GM21423 (cell line): Measurements from ENCODE around the gene PRIM2.
"Not testable (repeated sequence)": the region's sequence is repeated elsewhere in the genome, so short reads cannot be mapped to it uniquely, and the experiment has no call there.

ENCODE experiments used
- ATAC-seq: cut with Tn5 transposase; IDR thresholded peaks from one replicate; pipeline ENCODE4 v1.9.1; 2021; ENCODE audit warnings: mild to moderate bottlenecking, moderate library complexity; ENCODE audit not compliant: unreplicated experiment

PRIM2 gene

DNA sequence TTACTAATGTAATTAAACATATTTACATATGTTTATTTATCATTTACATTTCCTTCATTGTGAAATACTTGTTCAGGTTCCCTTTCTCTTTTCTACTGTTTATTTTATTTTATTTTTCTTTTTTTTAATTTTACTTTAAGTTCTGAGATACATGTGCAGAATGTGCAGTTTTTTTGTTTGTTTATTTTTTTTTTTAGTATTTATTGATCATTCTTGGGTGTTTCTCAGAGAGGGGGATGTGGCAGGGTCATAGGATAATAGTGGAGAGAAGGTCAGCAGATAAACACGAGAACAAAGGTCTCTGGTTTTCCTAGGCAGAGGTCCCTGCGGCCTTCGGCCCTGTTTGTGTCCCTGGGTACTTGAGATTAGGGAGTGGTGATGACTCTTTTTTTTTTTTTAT lies 8.7 kb upstream of the PRIM2 start:
- not testable (repeated sequence) for ATAC-seq

DNA sequence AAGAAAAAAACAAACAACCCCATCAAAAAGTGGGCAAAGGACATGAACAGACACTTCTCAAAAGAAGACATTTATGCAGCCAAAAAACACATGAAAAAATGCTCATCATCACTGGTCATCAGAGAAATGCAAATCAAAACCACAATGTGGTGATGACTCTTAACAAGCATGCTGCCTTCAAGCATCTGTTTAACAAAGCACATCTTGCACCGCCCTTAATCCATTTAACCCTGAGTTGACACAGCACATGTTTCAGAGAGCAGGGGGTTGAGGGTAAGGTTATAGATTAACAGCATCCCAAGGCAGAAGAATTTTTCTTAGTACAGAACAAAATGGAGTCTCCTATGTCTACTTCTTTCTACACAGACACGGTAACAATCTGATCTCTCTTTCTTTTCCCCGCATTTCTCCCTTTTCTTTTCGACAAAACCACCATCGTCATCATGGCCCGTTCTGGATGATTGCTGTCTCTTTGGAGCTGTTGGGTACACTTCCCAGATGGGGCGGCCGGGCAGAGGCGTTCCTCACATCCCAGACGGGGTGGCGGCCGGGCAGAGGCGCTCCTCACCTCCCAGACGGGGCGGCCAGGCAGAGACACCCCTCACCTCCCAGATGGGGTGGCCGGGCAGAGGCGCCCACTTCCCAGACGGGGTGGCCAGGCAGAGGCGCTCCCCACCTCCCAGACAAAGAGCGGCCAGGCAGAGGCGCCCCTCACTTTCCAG lies 7.2 kb upstream of the PRIM2 start:
- not testable (repeated sequence) for ATAC-seq

DNA sequence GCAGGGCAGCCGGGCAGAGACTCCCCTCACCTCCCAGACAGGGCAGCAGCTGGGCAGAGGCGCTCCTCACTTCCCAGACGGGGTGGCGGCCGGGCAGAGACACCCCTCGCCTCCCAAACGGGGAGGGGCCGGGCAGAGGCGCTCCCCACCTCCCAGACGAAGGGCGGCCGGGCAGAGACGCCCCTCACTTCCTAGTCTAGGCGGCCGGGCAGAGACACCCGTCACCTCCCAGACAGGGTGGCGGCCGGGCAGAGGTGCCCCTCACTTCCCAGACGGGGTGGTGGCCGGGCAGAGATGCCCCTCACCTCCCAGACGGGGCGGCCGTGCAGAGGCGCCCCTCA lies 6.6 kb upstream of the PRIM2 start:
- no peak for ATAC-seq

DNA sequence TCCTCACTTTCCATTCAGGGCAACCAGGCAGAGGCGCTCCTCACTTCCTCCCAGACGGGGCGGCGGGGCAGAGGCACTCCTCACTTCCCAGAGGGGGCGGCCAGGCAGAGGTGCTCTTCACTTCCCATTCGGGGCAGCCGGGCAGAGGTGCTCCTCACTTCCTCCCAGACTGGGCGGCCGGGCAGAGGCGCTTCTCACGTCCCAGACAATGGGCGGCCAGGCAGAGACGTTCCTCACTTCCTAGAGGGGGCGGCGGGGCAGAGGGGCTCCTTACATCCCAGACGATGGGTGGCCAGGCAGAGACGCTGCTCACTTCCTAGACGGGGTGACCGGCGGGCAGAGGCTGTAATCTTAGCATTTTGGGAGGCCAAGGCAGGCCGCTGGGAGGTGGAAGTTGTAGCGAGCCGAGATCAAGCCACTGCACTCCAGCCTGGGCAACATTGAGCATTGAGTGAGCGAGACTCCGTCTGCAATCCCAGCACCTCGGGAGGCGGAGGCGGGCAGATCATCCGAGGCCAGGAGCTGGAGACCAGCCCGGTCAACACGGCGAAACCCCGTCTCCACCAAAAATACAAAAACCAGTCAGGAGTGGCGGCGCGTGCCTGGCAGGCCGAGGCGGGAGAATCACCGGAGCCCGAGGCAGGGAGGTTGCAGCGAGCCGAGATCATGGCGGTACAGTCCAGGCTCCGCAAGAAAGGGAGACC lies 6.0 kb upstream of the PRIM2 start:
- ATAC-seq, result not testable (repeated sequence)

DNA sequence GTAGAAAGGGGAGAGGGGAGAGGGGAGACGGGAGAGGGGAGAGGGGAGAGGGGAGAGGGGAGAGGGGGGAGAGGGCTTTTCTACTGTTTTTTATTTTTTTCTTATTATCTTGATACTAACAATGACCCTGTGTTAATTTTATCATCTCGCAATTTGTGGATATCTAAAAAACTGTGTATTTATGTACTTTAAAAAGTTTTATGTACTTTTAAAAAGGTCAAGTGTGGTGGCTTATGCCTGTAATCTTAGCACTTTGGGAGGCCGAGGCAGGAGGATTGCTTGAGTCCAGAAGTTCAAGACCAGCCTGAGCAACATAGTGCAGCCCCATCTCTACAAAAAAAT lies 5.5 kb upstream of the PRIM2 start:
- no peak for ATAC-seq

DNA sequence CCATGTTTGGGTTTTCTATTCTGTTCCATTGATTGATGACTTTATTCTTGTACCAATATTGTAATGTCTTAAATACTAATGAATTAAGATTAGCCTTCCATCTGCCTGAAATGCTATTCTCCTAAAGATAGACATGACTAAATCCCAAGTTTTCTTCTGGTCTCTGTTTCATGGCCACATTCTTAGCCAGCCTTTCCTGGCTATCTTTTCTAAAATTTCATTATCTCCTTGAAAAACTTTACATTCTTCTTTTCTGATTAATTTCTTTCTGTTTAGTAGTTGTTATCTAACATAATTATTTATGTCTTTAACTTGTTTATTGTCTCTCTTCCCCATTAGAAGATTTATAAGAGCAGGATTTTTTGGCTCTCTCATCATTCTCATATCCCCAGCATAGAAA lies 4.4 kb upstream of the PRIM2 start:
- ATAC-seq, result no peak

DNA sequence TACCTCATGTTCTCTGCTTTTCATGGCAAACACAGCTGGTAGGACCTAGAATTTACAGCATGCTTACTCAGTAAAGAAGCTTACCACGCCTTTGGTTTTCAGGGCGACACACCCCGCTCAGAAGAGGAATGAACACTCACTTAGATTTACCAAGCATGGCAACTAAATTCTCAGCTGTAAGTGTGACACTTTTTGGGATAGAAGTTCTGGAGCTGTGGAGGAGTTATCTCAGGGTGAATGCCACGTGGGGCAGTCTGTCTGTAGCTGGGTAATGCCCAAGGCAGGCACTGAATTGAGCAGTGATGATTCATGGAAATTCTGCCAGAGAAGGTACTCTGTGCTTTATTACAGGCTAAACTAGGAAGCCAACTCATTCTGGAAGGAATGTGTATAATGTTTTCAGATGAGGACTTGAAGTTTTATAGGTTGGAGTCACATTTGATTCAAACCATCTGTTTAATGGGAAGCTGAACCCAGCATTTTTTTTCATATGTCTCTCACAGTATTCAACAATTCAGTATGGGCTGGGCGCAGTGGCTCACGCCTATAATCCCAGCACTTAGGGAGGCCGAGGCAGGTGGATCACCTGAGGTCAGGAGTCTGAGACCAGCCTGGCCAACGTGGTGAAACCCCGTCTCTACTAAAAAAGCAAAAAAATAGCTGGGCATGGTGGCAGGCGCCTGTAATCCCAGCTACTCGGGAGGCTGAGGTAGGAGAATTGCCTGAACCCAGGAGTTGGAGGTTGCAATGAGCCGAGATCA lies 3.5 kb upstream of the PRIM2 start:
- no peak for ATAC-seq

DNA sequence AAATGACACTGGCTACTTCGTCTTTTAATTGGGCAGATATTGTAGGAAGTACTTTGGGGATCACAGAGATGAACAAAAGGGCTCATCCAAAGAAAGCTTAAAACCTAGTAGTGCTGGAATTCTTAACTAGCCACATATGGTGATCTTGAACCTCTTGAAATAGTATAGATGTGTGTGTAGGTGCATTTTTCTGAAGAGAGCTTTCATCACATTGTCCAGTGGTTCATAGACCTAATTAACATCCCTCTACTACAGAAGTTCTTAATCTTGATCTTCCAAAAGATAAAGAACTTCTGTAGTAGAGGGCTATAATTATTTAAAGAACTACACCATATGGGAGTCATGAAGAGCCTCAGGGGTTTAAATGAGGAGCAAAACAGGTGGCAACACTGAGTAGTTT lies 2.3 kb upstream of the PRIM2 start:
- ATAC-seq, result no peak

DNA sequence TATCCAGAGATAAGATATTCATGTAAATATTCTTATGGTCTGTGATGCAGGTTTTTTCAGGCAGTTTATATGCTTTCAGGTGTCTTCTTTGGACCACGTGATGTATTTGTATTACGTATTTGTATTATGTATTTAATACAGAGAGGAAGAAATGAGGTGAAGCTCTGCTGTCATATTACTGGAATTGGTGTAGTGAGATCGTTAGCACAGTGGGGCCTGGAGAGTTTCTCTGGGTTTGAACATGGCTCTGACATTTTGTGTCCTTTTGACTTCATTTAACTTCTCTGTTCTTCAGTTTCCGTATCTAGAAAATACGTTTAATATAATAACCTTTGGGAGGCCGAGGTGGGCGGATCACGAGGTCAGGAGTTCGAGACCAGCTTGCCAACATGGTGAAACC lies 1.6 kb upstream of the PRIM2 start:
- ATAC-seq, result no peak

DNA sequence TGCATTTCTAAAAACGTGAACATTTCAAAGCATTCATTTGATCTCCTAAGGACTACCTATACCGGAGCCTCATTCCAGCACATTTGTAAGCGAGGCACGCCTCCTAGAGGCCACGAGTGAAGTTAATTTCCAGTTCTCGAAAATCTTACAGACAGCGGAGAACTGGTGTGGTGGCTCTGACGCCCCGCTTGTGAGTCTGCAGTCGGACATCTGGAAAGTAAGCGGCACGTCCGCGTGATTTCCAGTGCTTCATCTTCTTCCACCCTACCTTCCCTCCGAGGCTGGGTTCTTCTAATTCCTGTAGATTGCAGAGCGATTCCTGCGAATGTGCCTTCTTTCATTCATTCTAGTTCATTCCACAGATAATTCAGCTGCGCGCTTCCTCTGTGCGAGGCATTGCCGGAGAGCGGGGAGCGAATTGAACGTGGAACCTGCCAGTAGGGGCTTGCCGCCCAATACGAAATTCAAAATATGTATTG lies 810 bp upstream of the PRIM2 start:
- peak; percentile 86 for ATAC-seq

DNA sequence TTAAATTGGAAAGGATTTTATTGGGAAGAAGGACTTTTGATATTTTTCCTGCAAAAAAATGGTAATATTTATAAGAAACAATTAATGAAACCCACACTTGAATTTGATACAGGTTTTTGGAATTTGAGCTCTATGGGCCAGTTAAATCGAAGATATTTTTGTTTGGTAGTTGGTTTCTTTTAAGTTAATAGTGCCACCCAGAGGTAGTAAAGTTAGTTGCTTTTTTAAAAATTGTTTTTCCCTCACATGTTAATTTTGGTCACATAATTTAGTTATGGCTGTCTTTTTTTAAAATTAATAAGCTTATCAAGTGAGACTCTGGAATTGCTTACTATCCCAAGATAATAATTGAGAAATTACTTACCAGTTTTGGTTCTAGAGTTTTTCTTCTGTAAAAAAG lies 7.1 kb downstream of the PRIM2 start:
- no peak for ATAC-seq

DNA sequence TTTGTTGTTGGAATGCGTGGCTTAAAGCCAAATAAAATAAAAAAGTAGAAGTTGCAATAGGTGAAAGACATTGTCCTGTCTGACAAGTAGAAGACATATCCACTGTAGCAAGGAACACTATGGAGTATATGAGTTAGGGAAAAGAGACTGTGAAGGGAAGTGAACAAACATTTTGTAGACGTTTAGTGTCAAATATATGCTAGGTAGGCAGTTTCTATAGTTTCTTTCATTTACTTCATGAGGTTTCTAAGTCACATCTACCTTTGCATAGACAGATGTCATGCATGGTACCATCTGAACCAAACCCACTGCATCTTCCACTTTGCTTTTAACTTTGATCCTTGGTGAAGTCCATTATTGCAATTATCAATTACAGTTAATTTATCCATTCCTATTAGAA lies 9.9 kb downstream of the PRIM2 start:
- ATAC-seq, result no peak

DNA sequence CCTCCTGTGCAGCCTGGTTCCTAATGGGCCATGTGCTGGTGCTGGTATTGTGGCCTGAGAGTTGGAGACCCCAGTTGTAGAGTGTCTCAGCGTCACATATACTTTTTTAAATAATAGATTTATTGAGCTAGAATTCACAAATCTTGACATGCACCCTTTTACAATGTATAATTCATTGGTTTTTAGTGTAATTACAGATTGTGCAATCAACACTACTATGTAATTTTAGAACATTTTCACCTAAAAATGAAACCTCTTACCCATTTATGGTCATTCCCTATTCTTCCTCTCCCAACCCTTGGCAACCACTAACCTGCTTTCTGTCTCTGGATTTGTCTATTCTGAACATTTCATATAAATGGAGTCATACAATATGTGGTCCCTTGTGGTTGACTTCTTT lies 10.6 kb downstream of the PRIM2 start:
- ATAC-seq, result no peak

DNA sequence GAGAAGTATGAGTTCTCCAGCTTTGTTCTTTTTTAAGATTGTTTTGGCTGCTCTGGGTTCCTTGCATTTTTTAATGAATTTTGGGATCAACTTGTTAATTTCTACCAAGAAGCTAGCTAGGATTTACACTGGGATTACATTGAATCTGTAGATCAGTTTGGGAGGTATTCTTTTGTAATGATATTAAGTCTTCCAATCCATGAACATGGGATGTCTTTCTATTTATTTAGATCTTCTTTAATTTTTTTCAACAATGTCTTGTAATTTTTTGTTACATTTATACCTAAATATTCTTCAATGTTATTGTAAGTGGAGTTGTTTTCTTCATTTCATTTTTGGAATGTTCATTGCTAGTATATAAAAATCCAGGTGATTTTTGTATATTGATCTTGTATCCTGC lies 12.5 kb downstream of the PRIM2 start:
- no peak for ATAC-seq

DNA sequence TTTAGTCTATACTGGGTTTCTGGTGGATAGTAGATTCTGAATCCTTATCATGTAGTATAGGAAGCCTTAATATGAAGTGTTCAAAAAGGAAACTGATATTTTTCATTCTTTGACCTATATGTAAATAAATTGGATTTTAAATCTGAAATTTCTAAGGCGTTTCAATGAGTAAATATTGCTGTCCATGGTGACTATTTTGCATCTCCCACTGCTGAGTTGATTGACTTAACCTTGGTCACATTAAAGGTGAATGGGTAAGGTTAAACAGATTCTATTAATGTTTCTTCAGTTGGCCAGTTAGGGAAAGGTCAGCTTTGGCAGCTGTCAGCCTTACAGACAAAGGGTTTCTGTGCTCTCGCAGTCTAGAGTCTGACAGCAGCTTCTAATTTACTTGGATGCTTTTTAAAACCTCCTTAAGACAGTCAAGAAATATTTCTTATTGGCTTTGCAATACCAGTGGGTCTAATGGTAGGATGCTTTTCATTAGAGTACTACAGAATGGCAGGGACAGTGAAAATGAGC lies 24.8 kb downstream of the PRIM2 start:
- no peak for ATAC-seq

DNA sequence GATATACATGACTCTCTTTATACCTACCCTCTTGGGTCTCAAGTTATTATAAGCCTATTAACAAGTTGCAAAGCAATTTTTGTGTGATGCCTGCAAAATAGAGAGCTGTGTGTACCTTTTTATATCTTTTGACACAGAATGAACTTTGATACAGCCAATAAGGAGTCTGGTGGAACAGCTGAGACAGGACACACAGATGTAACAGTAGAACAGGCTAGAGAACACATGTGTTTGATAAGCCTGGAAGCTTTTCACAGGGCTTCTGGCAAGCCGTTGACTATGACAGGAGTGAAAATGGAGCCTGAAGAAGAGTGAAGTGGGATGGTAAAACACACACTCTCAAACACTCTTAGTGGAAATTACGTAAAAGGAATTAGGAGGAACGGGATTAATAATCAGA lies 25.9 kb downstream of the PRIM2 start:
- ATAC-seq, result not testable (repeated sequence)

DNA sequence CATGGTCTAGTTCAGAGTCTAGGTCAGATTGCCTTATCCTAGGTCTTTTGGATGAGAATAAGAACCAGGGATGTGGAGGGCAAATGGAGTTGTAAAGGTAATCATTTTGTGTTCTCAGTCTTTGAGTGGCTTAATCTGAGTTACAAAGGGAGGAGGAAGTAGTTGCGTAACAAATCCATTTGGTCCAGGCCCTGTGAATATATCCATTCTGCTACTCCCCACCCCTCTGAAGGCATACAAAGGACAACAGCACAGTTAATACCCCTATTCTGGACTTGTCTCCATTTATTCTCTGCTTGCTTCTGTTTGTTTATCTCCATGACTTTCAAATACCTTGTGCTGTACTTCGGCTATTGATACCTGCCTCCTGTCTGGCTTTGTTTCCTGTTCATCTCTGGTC lies 29.3 kb downstream of the PRIM2 start:
- not testable (repeated sequence) for ATAC-seq

DNA sequence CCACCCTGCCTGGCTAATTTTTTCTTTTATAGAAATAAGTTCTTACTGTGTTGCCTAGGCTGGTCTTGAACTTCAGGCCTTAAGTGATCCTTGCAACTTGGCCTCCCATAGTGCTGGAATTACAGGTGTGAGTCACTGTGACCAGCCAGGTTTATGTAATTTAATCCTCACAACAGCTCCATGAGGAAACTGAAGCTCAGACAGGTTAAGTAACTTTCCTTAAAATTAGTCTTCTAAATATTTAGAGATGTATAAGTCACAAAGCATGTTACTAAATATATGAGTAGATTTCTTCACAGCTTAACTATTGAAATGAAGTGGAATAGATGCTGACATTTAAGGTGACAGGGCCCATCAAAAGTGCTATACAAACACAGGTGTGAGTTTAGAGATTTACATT lies 30.2 kb downstream of the PRIM2 start:
- not testable (repeated sequence) for ATAC-seq

DNA sequence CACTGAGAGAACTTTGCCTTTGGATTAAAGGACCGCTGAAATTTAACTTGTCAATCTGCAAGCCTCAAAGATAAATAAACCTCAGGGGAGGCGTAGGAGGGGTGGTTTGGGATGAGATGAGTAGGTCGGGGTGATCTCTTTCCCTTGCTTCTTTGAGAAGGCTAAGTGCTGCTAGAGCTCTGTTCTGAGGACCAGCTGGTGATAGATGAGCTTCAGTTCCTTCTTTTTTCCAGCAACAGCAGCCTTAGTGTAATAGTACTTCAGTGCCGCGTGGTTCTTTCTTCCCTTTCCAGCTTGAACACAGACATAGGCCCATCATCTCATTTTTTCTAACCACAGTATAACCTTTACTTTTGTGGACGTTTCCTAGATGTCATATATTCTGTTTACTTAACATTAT lies 33.0 kb downstream of the PRIM2 start:
- ATAC-seq, result not testable (repeated sequence)

DNA sequence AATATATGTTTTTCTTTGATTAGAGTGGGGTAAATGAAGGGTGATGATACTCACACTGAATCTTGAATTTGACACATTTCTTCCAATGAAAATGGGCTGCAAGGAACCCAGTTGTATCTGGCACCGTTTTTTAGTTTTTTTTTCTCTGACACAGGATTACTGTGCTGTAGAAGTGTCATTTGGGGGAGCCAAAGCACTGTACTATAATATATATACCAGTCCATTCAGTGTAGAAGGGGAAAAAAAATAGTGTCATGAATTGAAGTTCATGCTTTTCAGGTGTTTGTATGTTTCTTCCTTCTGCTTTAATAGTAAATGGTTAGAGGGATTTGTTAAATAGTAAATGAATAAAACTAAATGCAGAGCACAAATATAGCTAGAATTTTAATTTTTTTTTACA lies 35.2 kb downstream of the PRIM2 start:
- ATAC-seq, result not testable (repeated sequence)

DNA sequence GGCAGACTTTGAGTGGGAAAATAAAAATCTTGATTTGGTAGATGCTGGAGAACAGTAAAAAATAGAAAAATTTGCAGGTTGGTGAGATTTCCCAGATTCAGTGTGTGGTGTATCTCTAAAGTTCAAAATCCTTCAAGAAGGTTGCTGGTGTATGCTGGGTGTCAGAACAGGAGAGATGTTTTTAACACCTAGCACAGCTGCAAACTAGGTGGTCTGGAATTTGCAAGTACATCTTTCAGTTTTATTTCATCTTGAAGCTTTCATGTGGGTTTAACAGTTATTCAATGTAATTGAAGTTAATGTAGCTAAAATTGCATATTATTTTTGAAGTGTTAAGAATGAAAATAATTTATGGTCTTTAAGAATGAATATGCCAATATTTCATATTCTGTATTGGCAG lies 40.9 kb downstream of the PRIM2 start:
- not testable (repeated sequence) for ATAC-seq

DNA sequence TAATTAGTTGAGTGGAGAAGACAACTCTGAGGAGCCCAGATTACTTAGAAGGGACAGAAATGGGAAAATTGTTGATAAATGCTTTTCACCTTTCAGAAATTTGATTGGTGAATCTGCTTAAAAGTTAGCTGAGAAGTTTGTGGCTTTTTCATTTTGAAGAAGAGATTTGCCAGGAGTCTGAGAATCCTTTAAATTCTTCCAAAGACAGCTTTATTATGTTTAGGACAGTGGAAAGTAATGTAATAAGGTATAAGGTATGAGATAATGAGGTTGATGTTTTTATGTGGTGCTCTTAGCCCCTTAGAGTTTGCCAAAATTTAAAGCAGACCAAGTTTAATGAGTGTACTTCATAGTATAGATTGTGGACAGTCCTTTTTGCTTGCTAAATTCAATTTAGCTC lies 42.3 kb downstream of the PRIM2 start:
- not testable (repeated sequence) for ATAC-seq
